T-cell (primary cell): Measurements from ENCODE around the gene EPS8L2. TPM values are rescaled to one million over a fixed set of nuclear protein-coding genes. Genes with fewer than 3 reads are reported as not detected.

Source experiments
- ATAC-seq, 4 experiments: fragments of 200-7000 bp in 3 of 4; fragments of 150-1000 bp in 1 of 4; cut with Tn5 transposase; replicated peaks in 1 of 4; 1 replicate in 3 of 4; 2 replicates in 1 of 4; pipeline ENCODE4 v1.10.0; 2021; ENCODE audit warnings: moderate library complexity in 3 of 4, mild to moderate bottlenecking in 2 of 4, moderate number of reproducible peaks in 1 of 4
- CTCF ChIA-PET, 2 donors: fragments of 300-600 bp; sonication (Branson Sonifier 250); formaldehyde crosslinking; loops; one replicate each; lab custom pipeline; 2022; ENCODE audit warnings: antibody characterized with exemption in 2 of 2; lab: Charles Lee
- POLR2A ChIA-PET, 2 donors: fragments of 300-600 bp; sonication (Branson Sonifier 250); formaldehyde crosslinking; loops; one replicate each; lab custom pipeline; 2022; ENCODE audit warnings: antibody characterized with exemption in 2 of 2; lab: Charles Lee
- DNase-seq, 35 experiments: peaks; one replicate each; pipeline versions ENCODE4 v3.0.0 to v3.0.0-alpha.2; 2013 to 2023
- H3K27ac ChIP-seq: one replicate; pipeline ENCODE4 v1.5.1; 2013; ENCODE audit warnings: low read length
- H3K27me3 ChIP-seq, 2 experiments: replicated peaks in 1 of 2; 1 replicate in 1 of 2; 2 replicates in 1 of 2; pipeline versions ENCODE4 v1.6.1 to v1.7.0; 2013; ENCODE audit warnings: low read length in 1 of 2, mixed read lengths in 1 of 2; ENCODE audit not compliant: control insufficient read depth in 2 of 2, insufficient read depth in 2 of 2; ENCODE audit errors: extremely low read depth in 1 of 2
- H3K36me3 ChIP-seq, 2 donors: 1 replicate in 1 of 2; 2 replicates in 1 of 2; pipeline versions ENCODE4 v1.6.1 to v1.7.0; 2013; ENCODE audit warnings: low read length in 1 of 2; ENCODE audit not compliant: control insufficient read depth in 2 of 2, insufficient read depth in 1 of 2; ENCODE audit errors: extremely low read depth in 1 of 2
- H3K4me1 ChIP-seq, 2 experiments: 1 replicate in 1 of 2; 2 replicates in 1 of 2; pipeline versions ENCODE4 v1.6.1 to v1.7.0; 2013; ENCODE audit warnings: low read length in 2 of 2, mixed read lengths in 1 of 2; ENCODE audit not compliant: insufficient read depth in 2 of 2, control insufficient read depth in 1 of 2; ENCODE audit errors: extremely low read depth in 1 of 2
- H3K4me3 ChIP-seq, 2 donors: 1 replicate in 1 of 2; 2 replicates in 1 of 2; pipeline versions ENCODE4 v1.5.1 to v1.7.0; 2013; ENCODE audit warnings: mild to moderate bottlenecking in 2 of 2, low read length in 1 of 2, moderate library complexity in 1 of 2; ENCODE audit not compliant: control insufficient read depth in 1 of 2; ENCODE audit errors: extremely low read depth in 1 of 2
- H3K9me3 ChIP-seq: 2 replicates; pipeline ENCODE4 v1.7.0; 2013
- H3K27ac Mint-ChIP-seq, 2 donors: one replicate each; pipeline ENCODE4 v1.8.0; 2020 to 2021; ENCODE audit warnings: mild to moderate bottlenecking in 2 of 2, mixed read lengths in 2 of 2
- H3K27me3 Mint-ChIP-seq, 2 donors: one replicate each; pipeline ENCODE4 v1.8.0; 2021 to 2022; ENCODE audit warnings: mixed read lengths in 2 of 2
- H3K36me3 Mint-ChIP-seq: one replicate; pipeline ENCODE4 v1.8.0; 2021; ENCODE audit warnings: mixed read lengths
- H3K4me1 Mint-ChIP-seq, 3 donors: one replicate each; pipeline ENCODE4 v1.8.0; 2020 to 2022; ENCODE audit warnings: mixed read lengths in 3 of 3, mild to moderate bottlenecking in 1 of 3
- H3K4me3 Mint-ChIP-seq, 3 donors: one replicate each; pipeline ENCODE4 v1.8.0; 2020 to 2022; ENCODE audit warnings: mild to moderate bottlenecking in 3 of 3, mixed read lengths in 3 of 3, moderate library complexity in 3 of 3
- H3K9me3 Mint-ChIP-seq, 3 donors: one replicate each; pipeline ENCODE4 v1.8.0; 2020 to 2022; ENCODE audit warnings: mixed read lengths in 3 of 3
- WGBS: methylation state at CpG from one replicate; pipeline ENCODE4 v1.1.5; 2013; ENCODE audit warnings: missing lambda C conversion rate; ENCODE audit not compliant: insufficient coverage; 5-methylcytosine and 5-hydroxymethylcytosine counted together
- total RNA-seq, 35 experiments: library from RNA in 6 of 35; stranded (reverse) in 6 of 35; fragments of 120-200 nt in 1 of 35; gene quantifications; one replicate each; pipeline versions ENCODE4 v1.2.1 to v1.2.4 and lab custom pipeline; 2013 to 2026

The EPS8L2 gene
- total RNA-seq, 5 donors from 2014 or later (not counting 1 experiment from before 2014, with no cell fraction given), result 7.5 to 18.5 (median 14.6) TPM

DNA sequence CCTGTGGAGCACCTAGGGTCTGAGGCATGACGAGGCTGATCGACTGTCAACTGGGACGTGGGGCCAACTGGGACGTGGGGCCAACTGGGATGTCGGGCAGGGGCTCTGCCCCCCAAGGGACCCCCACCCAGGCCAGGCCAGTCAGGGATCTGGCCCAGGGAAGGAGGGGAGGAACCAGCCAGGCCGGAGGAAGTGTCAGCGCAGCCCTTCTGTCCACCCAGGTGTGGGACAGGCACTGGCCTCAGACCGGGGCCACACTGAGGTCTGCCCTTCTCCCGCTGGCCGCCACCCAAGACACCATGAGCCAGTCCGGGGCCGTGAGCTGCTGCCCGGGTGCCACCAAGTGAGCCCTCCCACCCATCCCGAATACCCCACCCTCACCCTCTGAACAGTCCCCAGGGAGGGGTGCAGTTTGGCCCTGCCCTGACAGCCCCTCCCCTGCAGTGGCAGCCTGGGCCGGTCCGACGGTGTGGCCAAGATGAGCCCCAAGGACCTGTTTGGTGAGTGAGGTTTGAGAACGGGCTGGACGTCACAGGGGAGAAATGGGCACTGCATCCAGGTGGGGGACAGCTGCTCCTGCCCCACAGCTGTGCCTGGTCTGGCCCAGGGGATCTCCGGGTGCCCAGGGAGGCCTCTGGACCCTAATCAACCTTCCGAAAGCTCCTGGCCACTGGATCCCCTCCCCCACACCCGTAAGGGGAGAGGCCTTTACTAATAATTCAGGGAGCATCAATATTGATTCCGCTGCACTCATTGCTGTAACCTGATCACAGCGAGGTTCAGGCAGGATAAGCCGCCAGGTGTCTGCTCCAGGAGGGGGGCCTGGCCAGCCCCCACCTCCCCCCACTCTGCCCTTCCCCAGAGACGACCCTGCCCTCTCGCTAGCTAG lies 3.3 kb downstream of the EPS8L2 start:
- no peaks in the 10 kb centered on the region for H3K36me3 ChIP-seq
- CTCF ChIA-PET, result no interaction called here
- ATAC-seq, result no peak
- DNase-seq, result no peak
- Mint-ChIP-seq H3K4me3 (no peak overlapping the region), H3K36me3 (no peaks in the 10 kb centered on the region), H3K27ac (no peak overlapping the region), H3K27me3 (peaks cover 12 to 26% of the 10 kb centered on the region in 2 donors), H3K9me3 (no peaks in the 10 kb centered on the region), H3K4me1 (peaks cover 0 to 8% (median 4%) of the 10 kb centered on the region in 3 donors)
- peaks cover 2 to 70% of the 10 kb centered on the region in 2 experiments for H3K27me3 ChIP-seq
- 84% methylated on average over 17 of the region's 27 CpGs for WGBS
- H3K27ac ChIP-seq, result no peak overlapping the region
- H3K9me3 ChIP-seq, result no peaks in the 10 kb centered on the region
- POLR2A ChIA-PET, result interaction anchor here in 1 of 2 donors (1.0 kb wide), 1 partner anchor 14 kb away, joined by 3 read pairs; the partner anchor contains the start of gene TMEM80
- H3K4me1 ChIP-seq, result peaks cover 0 to 25% of the 10 kb centered on the region in 2 experiments
- H3K4me3 ChIP-seq, result no peak overlapping the region

DNA sequence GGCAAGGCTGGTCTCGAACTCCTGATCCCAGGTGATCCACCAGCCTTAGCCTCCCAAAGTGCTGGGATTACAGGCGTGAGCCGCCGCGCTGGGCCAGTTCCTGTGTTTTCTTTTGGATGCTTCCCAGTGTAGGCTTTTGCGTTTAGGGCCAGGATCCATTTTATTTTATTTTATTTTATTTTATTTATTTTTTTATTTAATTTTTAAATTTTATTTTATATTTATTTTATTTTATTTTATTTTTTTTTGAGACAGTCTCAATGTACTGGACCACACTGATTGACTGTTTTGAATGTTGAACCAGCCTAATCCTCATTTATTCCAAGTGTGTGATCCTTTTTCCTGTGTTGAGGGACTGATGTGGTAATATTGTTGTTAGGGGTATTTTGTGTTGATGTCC lies 8.4 kb downstream of the EPS8L2 start:
- peaks cover 0 to 11% (median 3%) of the 10 kb centered on the region in 3 donors for H3K9me3 Mint-ChIP-seq
- Histone ChIP-seq H3K36me3 (no peaks in the 10 kb centered on the region), H3K27ac (no peak overlapping the region), H3K9me3 (no peaks in the 10 kb centered on the region), H3K4me1 (peaks cover 0 to 4% of the 10 kb centered on the region in 2 experiments), H3K4me3 (no peak overlapping the region), H3K27me3 (peaks cover 0 to 38% of the 10 kb centered on the region in 2 experiments)
- H3K27me3 Mint-ChIP-seq, result peaks cover 6 to 14% of the 10 kb centered on the region in 2 donors
- 100% methylated on average over 1 of the region's 6 CpGs for WGBS
- DNase-seq (no peak), ATAC-seq (no peak)
- no peak overlapping the region for H3K4me3 Mint-ChIP-seq
- CTCF ChIA-PET, result interaction anchor here in 1 of 2 donors (0.5 kb wide), 1 partner anchor 39 kb away, joined by 4 read pairs; no protein-coding TSS in a partner anchor
- H3K36me3 Mint-ChIP-seq, result no peaks in the 10 kb centered on the region
- POLR2A ChIA-PET, result interaction anchor here in 1 of 2 donors (0.7 kb wide), 1 partner anchor 590 kb away, joined by 4 read pairs; no protein-coding TSS in a partner anchor
- no peak overlapping the region for H3K27ac Mint-ChIP-seq
- peaks cover 0 to 5% (median 4%) of the 10 kb centered on the region in 3 donors for H3K4me1 Mint-ChIP-seq

DNA sequence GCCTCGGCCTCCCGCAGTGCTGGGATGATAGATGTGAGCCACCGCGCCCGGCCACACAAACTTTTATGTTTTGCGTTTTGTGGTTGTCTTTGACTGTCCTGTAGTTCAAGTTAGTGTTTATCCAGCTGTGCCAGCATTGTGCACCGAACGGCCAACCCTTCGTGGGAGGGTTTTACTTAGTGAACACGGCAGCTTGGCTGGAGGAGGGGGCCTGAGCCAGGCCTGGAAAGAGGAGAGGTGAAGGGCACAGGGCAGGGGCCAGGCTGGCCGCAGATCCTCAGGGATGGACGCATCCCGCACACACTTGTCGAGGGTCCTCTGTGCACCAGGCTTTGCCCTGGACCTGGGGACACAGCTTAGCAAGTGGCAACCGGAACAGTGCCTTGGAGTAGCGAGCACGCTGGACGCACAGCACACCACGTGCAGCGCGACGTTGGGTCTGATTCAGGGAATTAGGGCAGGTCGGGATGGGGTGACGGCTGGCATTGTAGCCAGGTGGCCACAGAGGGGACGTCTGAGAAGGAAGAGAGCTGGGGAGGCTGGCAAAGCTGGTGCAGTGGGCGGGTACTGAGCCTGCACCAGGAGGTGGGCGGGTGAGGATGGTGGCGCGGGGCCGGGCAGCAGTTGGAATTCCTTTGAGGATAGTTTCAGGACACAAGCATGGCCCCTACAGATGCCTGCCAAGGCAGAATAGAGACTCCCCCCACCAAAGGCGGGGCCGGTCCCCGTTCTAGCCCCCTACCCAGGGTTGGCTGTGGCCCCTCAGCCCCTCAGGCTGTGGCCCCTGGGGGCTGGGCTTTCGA lies 13.4 kb downstream of the EPS8L2 start:
- H3K4me3 ChIP-seq, result no peak overlapping the region
- Mint-ChIP-seq H3K4me3 (peak overlapping the region; percentile 17 to 77 (median 29)), H3K27me3 (peaks cover 11 to 14% of the 10 kb centered on the region in 2 donors), H3K36me3 (no peaks in the 10 kb centered on the region), H3K27ac (peak overlapping the region in 1 of 2 donors; percentile 31), H3K4me1 (peaks cover 6 to 22% (median 13%) of the 10 kb centered on the region in 3 donors), H3K9me3 (peaks cover 0 to 11% (median 3%) of the 10 kb centered on the region in 3 donors)
- WGBS, result 86% methylated on average over 21 of the region's 34 CpGs
- ChIA-PET POLR2A (no interaction called here), CTCF (no interaction called here)
- peaks cover 0 to 48% of the 10 kb centered on the region in 2 experiments for H3K27me3 ChIP-seq
- no peak overlapping the region for H3K27ac ChIP-seq
- ATAC-seq, result no peak
- H3K36me3 ChIP-seq, result no peaks in the 10 kb centered on the region
- H3K9me3 ChIP-seq, result no peaks in the 10 kb centered on the region
- DNase-seq, result no peak
- H3K4me1 ChIP-seq, result peaks cover 8 to 29% of the 10 kb centered on the region in 2 experiments

DNA sequence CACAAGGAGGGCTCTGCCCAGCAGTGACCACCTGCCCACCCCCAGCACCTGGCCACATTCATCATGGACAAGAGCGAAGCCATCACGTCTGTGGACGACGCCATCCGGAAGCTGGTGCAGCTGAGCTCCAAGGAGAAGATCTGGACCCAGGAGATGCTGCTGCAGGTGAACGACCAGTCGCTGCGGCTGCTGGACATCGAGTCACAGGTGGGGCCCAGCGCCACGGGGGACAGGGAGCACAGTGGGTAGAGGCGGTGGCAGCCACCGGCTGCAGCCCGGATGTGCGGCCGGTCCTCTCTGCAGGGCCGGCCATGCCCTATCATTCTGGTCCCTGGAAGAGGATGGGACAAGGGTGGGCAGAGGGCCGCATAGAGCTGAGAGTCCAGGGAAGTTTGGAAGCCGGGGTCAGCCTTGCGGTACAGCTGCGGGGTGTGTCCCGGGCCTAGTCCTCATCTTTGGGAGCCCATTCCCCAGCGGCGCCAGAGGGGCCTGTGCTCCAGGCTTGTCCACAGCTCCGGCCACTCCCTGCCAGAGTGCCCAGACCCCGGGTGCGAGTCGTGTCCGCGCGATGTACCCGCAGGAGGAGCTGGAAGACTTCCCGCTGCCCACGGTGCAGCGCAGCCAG lies 14.1 kb downstream of the EPS8L2 start:
- no peak overlapping the region for H3K27ac Mint-ChIP-seq

DNA sequence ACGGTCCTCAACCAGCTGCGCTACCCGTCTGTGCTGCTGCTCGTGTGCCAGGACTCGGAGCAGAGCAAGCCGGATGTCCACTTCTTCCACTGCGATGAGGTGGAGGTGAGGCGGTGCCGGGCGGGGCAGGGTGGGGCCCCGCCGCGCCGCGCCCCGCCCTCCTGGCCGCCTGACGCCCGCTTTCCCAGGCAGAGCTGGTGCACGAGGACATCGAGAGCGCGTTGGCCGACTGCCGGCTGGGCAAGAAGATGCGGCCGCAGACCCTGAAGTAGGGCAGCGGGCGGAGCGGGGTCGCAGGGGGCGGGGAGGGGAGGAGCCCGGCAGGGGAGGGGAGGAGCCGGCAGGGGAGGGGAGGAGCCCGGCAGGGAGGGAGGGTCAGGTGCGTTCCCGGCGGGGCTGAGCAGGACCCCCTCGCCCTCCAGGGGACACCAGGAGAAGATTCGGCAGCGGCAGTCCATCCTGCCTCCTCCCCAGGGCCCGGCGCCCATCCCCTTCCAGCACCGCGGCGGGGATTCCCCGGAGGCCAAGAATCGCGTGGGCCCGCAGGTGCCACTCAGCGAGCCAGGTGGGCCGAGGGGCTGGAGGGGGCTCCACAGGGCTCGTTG lies 14.7 kb downstream of the EPS8L2 start:
- H3K27ac Mint-ChIP-seq, result no peak overlapping the region
- peak overlapping the region in 2 of 3 donors; percentile 56 to 77 for H3K4me3 Mint-ChIP-seq

More for the DNA sequence above, 14.1 kb downstream of the EPS8L2 start:
- Mint-ChIP-seq H3K9me3 (peaks cover 0 to 6% (median 2%) of the 10 kb centered on the region in 3 donors), H3K4me3 (peak overlapping the region; percentile 17 to 77 (median 56)), H3K36me3 (no peaks in the 10 kb centered on the region), H3K27me3 (peaks cover 11 to 14% of the 10 kb centered on the region in 2 donors), H3K4me1 (peaks cover 6 to 22% (median 13%) of the 10 kb centered on the region in 3 donors)
- peaks cover 8 to 29% of the 10 kb centered on the region in 2 experiments for H3K4me1 ChIP-seq
- POLR2A ChIA-PET, result no interaction called here
- H3K9me3 ChIP-seq, result no peaks in the 10 kb centered on the region
- H3K27me3 ChIP-seq, result peaks cover 0 to 56% of the 10 kb centered on the region in 2 experiments
- ATAC-seq (no peak), DNase-seq (no peak)
- CTCF ChIA-PET, result no interaction called here
- no peaks in the 10 kb centered on the region for H3K36me3 ChIP-seq
- no peak overlapping the region for H3K27ac ChIP-seq
- WGBS, result 70% methylated on average over 35 of the region's 35 CpGs
- H3K4me3 ChIP-seq, result no peak overlapping the region

More for the DNA sequence above, 14.7 kb downstream of the EPS8L2 start:
- peaks cover 6 to 24% (median 13%) of the 10 kb centered on the region in 3 donors for H3K4me1 Mint-ChIP-seq
- no peaks in the 10 kb centered on the region for H3K36me3 ChIP-seq
- POLR2A ChIA-PET, result no interaction called here
- peaks cover 11 to 14% of the 10 kb centered on the region in 2 donors for H3K27me3 Mint-ChIP-seq
- H3K27me3 ChIP-seq, result peaks cover 0 to 59% of the 10 kb centered on the region in 2 experiments
- no peaks in the 10 kb centered on the region for H3K36me3 Mint-ChIP-seq
- H3K4me1 ChIP-seq, result peaks cover 8 to 36% of the 10 kb centered on the region in 2 experiments
- CTCF ChIA-PET, result no interaction called here
- peak overlapping the region in 1 of 2 donors; percentile 11 for H3K4me3 ChIP-seq
- no peak overlapping the region for H3K27ac ChIP-seq
- 4% methylated on average over 35 of the region's 53 CpGs for WGBS
- peaks cover 0 to 3% (median 0%) of the 10 kb centered on the region in 3 donors for H3K9me3 Mint-ChIP-seq
- DNase-seq, result peak in 10 of 35 experiments; percentile 13 to 59 (median 42)
- peak in 3 of 4 experiments; percentile 21 to 69 (median 37) for ATAC-seq
- no peaks in the 10 kb centered on the region for H3K9me3 ChIP-seq
